K562 (cell line): ENCODE measurements around the gene PAX2. TPM values are rescaled to one million over a fixed set of nuclear protein-coding genes. Genes with fewer than 3 reads are reported as not detected.

Source experiments
- ATAC-seq: fragments of 200-7000 bp; cut with Tn5 transposase; 3 replicates; pipeline ENCODE4 v1.9.1; 2020; ENCODE audit warnings: moderate library complexity
- BruUV-seq: library from RNA; stranded (reverse); fragments of 400-500 nt; replicated peaks from 2 replicates; lab custom pipeline; 2021; lab: Mats Ljungman, UMichigan
- CTCF ChIA-PET: fragments of 300-600 bp; formaldehyde crosslinking; extraction: SDS; loops from one replicate; lab custom pipeline; 2021; ENCODE audit warnings: low intra/inter-chr PET ratio; lab: Yijun Ruan, JAX
- POLR2A ChIA-PET: fragments of 300-600, 350-650 bp; sonication (Branson Sonifier 250); formaldehyde crosslinking; extraction: SDS; loops from one replicate; lab custom pipeline; 2021; ENCODE audit warnings: antibody characterized with exemption, inconsistent platforms; lab: Yijun Ruan, JAX
- DNase-seq, 4 experiments: peaks; one replicate each; pipeline versions ENCODE4 v3.0.0 to v3.0.0-alpha.2; 2011 to 2018; ENCODE audit warnings: low spot score in 3 of 4, mixed read lengths in 3 of 4; ENCODE audit errors: extremely low read depth in 1 of 4
- FAIRE-seq: peaks from 2 replicates; lab custom pipeline; 2011; peaks lifted over from hg19 to GRCh38; lab: Jason Lieb, UNC
- H2AFZ ChIP-seq: 2 replicates; pipeline ENCODE4 v1.6.0; 2011; ENCODE audit warnings: low read depth, low read length, control low read depth, inconsistent platforms
- H3K27ac ChIP-seq: fragments of 200-600 bp; 3 replicates; pipeline ENCODE4 v1.8.0; 2011; ENCODE audit warnings: low read depth, mild to moderate bottlenecking, control low read depth, inconsistent platforms, low read length, moderate library complexity, mixed read lengths; ENCODE audit errors: extremely low read depth
- H3K27me3 ChIP-seq, 2 experiments: fragments of 300-600 bp in 1 of 2; 2 replicates in 1 of 2; 3 replicates in 1 of 2; pipeline versions ENCODE4 v1.6.0 to v1.8.0; 2011; ENCODE audit warnings: inconsistent platforms in 2 of 2, low read length in 2 of 2, mild to moderate bottlenecking in 1 of 2, mixed read lengths in 1 of 2, moderate library complexity in 1 of 2; ENCODE audit not compliant: control insufficient read depth in 2 of 2, insufficient read depth in 2 of 2
- H3K36me3 ChIP-seq: fragments of 300-600 bp; 3 replicates; pipeline ENCODE4 v1.8.0; 2011; ENCODE audit warnings: mild to moderate bottlenecking, low read length, inconsistent platforms; ENCODE audit not compliant: control insufficient read depth, insufficient read depth
- H3K4me1 ChIP-seq, 2 experiments: fragments of 200-600 bp in 1 of 2; replicated peaks in 1 of 2; 2 replicates in 1 of 2; 3 replicates in 1 of 2; pipeline versions ENCODE4 v1.5.1 to v1.8.0; 2011; ENCODE audit warnings: inconsistent platforms in 2 of 2, low read length in 2 of 2, mild to moderate bottlenecking in 1 of 2, mixed read lengths in 1 of 2, moderate library complexity in 1 of 2; ENCODE audit not compliant: control insufficient read depth in 2 of 2, insufficient read depth in 2 of 2
- H3K4me2 ChIP-seq: 2 replicates; pipeline ENCODE4 v1.6.1; 2011; ENCODE audit warnings: low read length, control low read depth, inconsistent platforms, mixed read lengths; ENCODE audit not compliant: insufficient read depth
- H3K4me3 ChIP-seq: fragments of 200-600 bp; sonication (generic), shearing (Covaris generic); 2 replicates; pipeline ENCODE4 v1.5.1; 2016; ENCODE audit warnings: control low read depth, inconsistent platforms
- H3K79me2 ChIP-seq: fragments of 200-600 bp; 3 replicates; pipeline ENCODE4 v1.8.0; 2011; ENCODE audit warnings: low read length, inconsistent platforms; ENCODE audit not compliant: control insufficient read depth, insufficient read depth
- H3K9ac ChIP-seq, 2 experiments: 2 replicates each; pipeline versions ENCODE4 v1.6.0 to v1.6.1; 2011; ENCODE audit warnings: low read depth in 2 of 2, low read length in 2 of 2, control low read depth in 1 of 2, inconsistent platforms in 1 of 2, mild to moderate bottlenecking in 1 of 2, mixed read lengths in 1 of 2; ENCODE audit not compliant: insufficient read depth in 1 of 2
- H3K9me1 ChIP-seq: one replicate; pipeline ENCODE4 v1.6.0; 2011; ENCODE audit warnings: inconsistent platforms, mild to moderate bottlenecking, low read length, moderate library complexity; ENCODE audit not compliant: control insufficient read depth, insufficient read depth
- H3K9me3 ChIP-seq: replicated peaks from 2 replicates; pipeline ENCODE4 v1.5.1; 2011; ENCODE audit warnings: low read depth, low read length, inconsistent platforms; ENCODE audit not compliant: control insufficient read depth, insufficient read depth
- H4K20me1 ChIP-seq: replicated peaks from 2 replicates; pipeline ENCODE4 v1.6.1; 2011; ENCODE audit warnings: low read length, inconsistent platforms, mixed read lengths; ENCODE audit not compliant: control insufficient read depth, insufficient read depth
- ARID3B ChIP-seq: fragments of 250-450 bp; sonication (Bioruptor Pico); IDR thresholded peaks from 2 replicates; pipeline ENCODE4 v1.4.0; 2020; ENCODE audit warnings: borderline replicate concordance
- E2F3 ChIP-seq: fragments of 250-450 bp; sonication (Bioruptor Pico); IDR thresholded peaks from 2 replicates; pipeline ENCODE4 v1.4.0; 2020; ENCODE audit warnings: mild to moderate bottlenecking
- ERF ChIP-seq: fragments of 450-650 bp; formaldehyde crosslinking; IDR thresholded peaks from 2 replicates; pipeline ENCODE4 v1.4.0; 2020; ENCODE audit warnings: mild to moderate bottlenecking, mixed read lengths
- FOXO4 ChIP-seq: fragments of 450-650 bp; formaldehyde crosslinking; IDR thresholded peaks from 2 replicates; pipeline ENCODE4 v1.4.0; 2020; ENCODE audit warnings: mild to moderate bottlenecking, moderate library complexity
- GABPB1 ChIP-seq: sonication (generic); formaldehyde crosslinking; IDR thresholded peaks from 2 replicates; pipeline ENCODE4 v1.8.0; 2022; ENCODE audit warnings: mild to moderate bottlenecking, missing genetic modification reagents
- HLTF ChIP-seq: fragments of 450-650 bp; IDR thresholded peaks from 2 replicates; pipeline ENCODE4 v1.6.1; 2016
- MTF1 ChIP-seq: fragments of 250-450 bp; sonication (Bioruptor Pico); IDR thresholded peaks from 2 replicates; pipeline ENCODE4 v1.9.0; 2021; ENCODE audit warnings: moderate library complexity, mild to moderate bottlenecking, inconsistent platforms, borderline replicate concordance
- NUFIP1 ChIP-seq: fragments of 450-650 bp; IDR thresholded peaks from 2 replicates; pipeline ENCODE4 v1.6.1; 2018; ENCODE audit not compliant: partially characterized antibody
- PHB2 ChIP-seq: fragments of 450-650 bp; IDR thresholded peaks from 2 replicates; pipeline ENCODE4 v1.6.1; 2017; ENCODE audit warnings: low read depth
- STAT5B ChIP-seq: fragments of 250-450 bp; sonication (Bioruptor Pico); IDR thresholded peaks from 2 replicates; pipeline ENCODE4 v1.8.0; 2021; ENCODE audit warnings: mild to moderate bottlenecking, inconsistent platforms
- TCF3 ChIP-seq: sonication (generic); formaldehyde crosslinking; IDR thresholded peaks from 2 replicates; pipeline ENCODE4 v1.4.0; 2020; ENCODE audit warnings: mild to moderate bottlenecking, missing genetic modification reagents
- THRAP3 ChIP-seq: fragments of 450-650 bp; IDR thresholded peaks from 2 replicates; pipeline ENCODE4 v1.6.1; 2016; ENCODE audit warnings: mild to moderate bottlenecking, inconsistent platforms, borderline replicate concordance
- ZNF584 ChIP-seq: fragments of 200-800 bp; sonication (Bioruptor generic); IDR thresholded peaks from 2 replicates; pipeline ENCODE4 v1.6.1; 2016; ENCODE audit warnings: low read depth, mild to moderate bottlenecking, missing genetic modification characterization, missing compliant biosample characterization
- WGBS: fragments of 100-300 bp; shearing (Covaris generic); methylation state at CpG from one replicate; pipeline ENCODE4 v1.1.6; 2016; ENCODE audit warnings: low coverage, mixed read lengths; ENCODE audit not compliant: insufficient coverage; ENCODE audit errors: missing lambda C conversion rate; 5-methylcytosine and 5-hydroxymethylcytosine counted together
- in situ Hi-C: fragments of 300-500 bp; cut with MboI; formaldehyde crosslinking; loops from 4 replicates; pipeline ENCODE4 v1.15.0; 2018; ENCODE audit warnings: inconsistent platforms, mixed read lengths
- intact Hi-C: fragments of 100-400 bp; cut with micrococcal nuclease; formaldehyde crosslinking; loops from 2 replicates; pipeline ENCODE4 v1.14.2; 2022
- polyA plus RNA-seq, 8 experiments: library from polyadenylated mRNA; depleted of rRNA in 4 of 8; stranded (reverse) in 5 of 8; unstranded in 3 of 8; fragments of >200 nt; fragmentation: Nextera tagmentation in 2 of 8; fragmentation: Illumina TruSeq in 1 of 8; extraction: Ambion mirVana in 2 of 8; extraction: Trizol in 1 of 8; gene quantifications; 2 replicates each; pipeline versions ENCODE4 v1.2.1 to v1.2.3, GENCODE V29; 2011 to 2014; ENCODE audit warnings: inconsistent platforms in 1 of 8, missing spikeins in 1 of 8
- total RNA-seq, 7 experiments: library from RNA; depleted of rRNA in 6 of 7; stranded (reverse); fragments of >200 nt in 6 of 7; fragmentation: Illumina TruSeq in 2 of 7; extraction: Trizol in 2 of 7; gene quantifications; 2 replicates each; pipeline versions ENCODE4 v1.2.1 to v1.2.3, GENCODE V29; 2011 to 2021; ENCODE audit warnings: low replicate concordance in 1 of 7

PAX2 gene
- total and polyA plus RNA-seq, 9 of the 15 experiments (the other 6 are each of a cell fraction or from before 2014, with no cell fraction given), result not detected

GRCh38 chr10:100805543-100806355, 60.4 kb downstream of the PAX2 start:
- TF ChIP-seq E2F3 (CRISPR knock-in tag), result no peak
- no peak for TF ChIP-seq NUFIP1
- TF ChIP-seq, all 486 proteins: peak for 0
- Histone ChIP-seq H3K4me2 (no peak overlapping the region), H3K9me3 (no peaks in the 10 kb centered on the region), H3K36me3 (no peaks in the 10 kb centered on the region), H3K4me3 (no peak overlapping the region), H3K4me1 (no peaks in the 10 kb centered on the region), H3K79me2 (no peaks in the 10 kb centered on the region), H2AFZ (no peak overlapping the region), H3K27me3 (peaks cover 9 to 57% of the 10 kb centered on the region in 2 experiments; a peak in 4 of 5 replicates), H3K27ac (no peak overlapping the region), H3K9me1 (no peaks in the 10 kb centered on the region), H3K9ac (no peak overlapping the region), H4K20me1 (0 out of 2 replicates have a peak, but pooled peaks cover 2% of the 10 kb centered on the region)
- no TSS peak for BruUV-seq
- ChIA-PET POLR2A (no interaction called here), CTCF (no interaction called here)
- DNase-seq, result no peak
- FAIRE-seq, result no peak
- 0% methylated on average over 9 of the region's 14 CpGs for WGBS
- intact Hi-C loops, result no loop called here
- no peak for ATAC-seq
- in situ Hi-C loops, result no loop called here

- H3K79me2 ChIP-seq, result no peaks in the 10 kb centered on the region
- intact Hi-C loops (no loop called here), in situ Hi-C loops (no loop called here)
- no TSS peak for BruUV-seq
- H3K27me3 ChIP-seq, result peaks cover 11 to 58% of the 10 kb centered on the region in 2 experiments; a peak in 4 of 5 replicates
- H3K4me1 ChIP-seq, result no peaks in the 10 kb centered on the region
- no peaks in the 10 kb centered on the region for H3K9me3 ChIP-seq
- no peak overlapping the region for H3K4me3 ChIP-seq
- ChIA-PET CTCF (no interaction called here), POLR2A (interaction anchor here (1.0 kb wide), 1 partner anchor 10 kb away, joined by 3 read pairs; no protein-coding TSS in a partner anchor)
- 0% methylated on average over 5 of the region's 8 CpGs for WGBS
- no peak overlapping the region for H3K4me2 ChIP-seq
- H3K9ac ChIP-seq, result no peak overlapping the region
- H3K36me3 ChIP-seq, result no peaks in the 10 kb centered on the region
- H3K9me1 ChIP-seq, result no peaks in the 10 kb centered on the region
- H4K20me1 ChIP-seq, result 0 out of 2 replicates have a peak, but pooled peaks cover 2% of the 10 kb centered on the region
- no peak overlapping the region for H2AFZ ChIP-seq
- no peak for DNase-seq
- H3K27ac ChIP-seq, result no peak overlapping the region
- no peak for FAIRE-seq
- no peak for ATAC-seq
- TF ChIP-seq STAT5B (CRISPR knock-in tag) (no peak), PHB2 (no peak), TCF3 (CRISPR knock-in tag) (no peak), HLTF (no peak), THRAP3 (no peak), FOXO4 (no peak), ERF (CRISPR knock-in tag) (no peak), MTF1 (CRISPR knock-in tag) (no peak), ARID3B (no peak), ZNF584 (no peak), GABPB1 (CRISPR knock-in tag) (no peak)
Observed at GRCh38 chr10:100806356-100806645, 60.9 kb downstream of the PAX2 start.
